ENCODE data around the gene TRPC3.

GRCh38 chr4:121939690-121940089 is 12.2 kb downstream of the TRPC3 start:
- TF ChIP-seq ZNF274 (IDR thresholded peaks at IDR 0.05; ENCODE audit: low read depth, low read length) (no peak), SUZ12 (IDR thresholded peaks at IDR 0.05; ENCODE audit: extremely low read depth, insufficient read depth, insufficient read length) (no peak)
